CD4-positive, alpha-beta T cell treated with Interleukin-2 at 100 ng/mL for 4 hours (primary cell): ENCODE data around the gene TSGA10.
"Not testable (repeated sequence)": the region's sequence is repeated elsewhere in the genome, so short reads cannot be mapped to it uniquely, and the experiment has no call there.

Experiments used
- DNase-seq: peaks from one replicate; pipeline ENCODE4 v3.0.0-alpha.2; 2020; ENCODE audit warnings: low spot score

Gene TSGA10

GRCh38 chr2:99154643-99155536 lies at the start of gene TSGA10, which contains the start of gene LIPT1:
TSGA10 (minus strand) TSS chr2:99154942; CDS start chr2:99109439, 45,503 bp downstream.
LIPT1 (plus strand) TSS chr2:99154967; CDS start chr2:99161958, 6,991 bp downstream.
- peak; percentile 86 for DNase-seq

GRCh38 chr2:99201959-99202678 lies 47.4 kb upstream of the TSGA10 start:
- DNase-seq = no peak

GRCh38 chr2:99200076-99200800 lies 45.5 kb upstream of the TSGA10 start:
- DNase-seq = no peak

GRCh38 chr2:99198103-99198841 lies 43.5 kb upstream of the TSGA10 start:
- no peak for DNase-seq

- not testable (repeated sequence) for DNase-seq
Measured at GRCh38 chr2:99192364-99192763, 37.6 kb upstream of the TSGA10 start.

GRCh38 chr2:99190548-99190947 lies 35.8 kb upstream of the TSGA10 start:
- no peak for DNase-seq

GRCh38 chr2:99188357-99188756 lies 33.6 kb upstream of the TSGA10 start:
- DNase-seq = no peak

GRCh38 chr2:99187011-99187410 lies 32.3 kb upstream of the TSGA10 start:
- DNase-seq = no peak

GRCh38 chr2:99184811-99185210 lies 30.1 kb upstream of the TSGA10 start:
- DNase-seq = no peak

GRCh38 chr2:99183025-99183424 lies 28.3 kb upstream of the TSGA10 start:
- DNase-seq = no peak

- no peak for DNase-seq
Measured at GRCh38 chr2:99181624-99182000, 26.9 kb upstream of the TSGA10 start.

- peak; percentile 93 for DNase-seq
Measured at GRCh38 chr2:99180755-99181623, 26.2 kb upstream of the TSGA10 start, which contains the start of the genes MITD1 and MRPL30. MITD1 (minus strand) TSS chr2:99181058; CDS start chr2:99180981, 77 bp downstream. MRPL30 (plus strand) TSS chr2:99181184; CDS start chr2:99186204, 5,020 bp downstream.

GRCh38 chr2:99171377-99172140 lies 16.8 kb upstream of the TSGA10 start:
- no peak for DNase-seq

- DNase-seq = no peak
Measured at GRCh38 chr2:99169534-99169933, 14.8 kb upstream of the TSGA10 start.

- no peak for DNase-seq
Measured at GRCh38 chr2:99166218-99166617, 11.5 kb upstream of the TSGA10 start.

- no peak for DNase-seq
Measured at GRCh38 chr2:99159594-99159993, 4.9 kb upstream of the TSGA10 start.

GRCh38 chr2:99158599-99158998 lies 3.9 kb upstream of the TSGA10 start:
- no peak for DNase-seq

GRCh38 chr2:99156891-99157290 lies 2.1 kb upstream of the TSGA10 start:
- DNase-seq = no peak

- DNase-seq = no peak
Measured at GRCh38 chr2:99153921-99154604, 679 bp downstream of the TSGA10 start.
